Measurements from ENCODE around the gene RNLS. TPM values are rescaled to one million over a fixed set of nuclear protein-coding genes. Genes with fewer than 3 reads are reported as not detected.

The RNLS gene
- total and polyA plus RNA-seq, 12 donors: 4.1 to 22.2 (median 17.5) TPM

DNA sequence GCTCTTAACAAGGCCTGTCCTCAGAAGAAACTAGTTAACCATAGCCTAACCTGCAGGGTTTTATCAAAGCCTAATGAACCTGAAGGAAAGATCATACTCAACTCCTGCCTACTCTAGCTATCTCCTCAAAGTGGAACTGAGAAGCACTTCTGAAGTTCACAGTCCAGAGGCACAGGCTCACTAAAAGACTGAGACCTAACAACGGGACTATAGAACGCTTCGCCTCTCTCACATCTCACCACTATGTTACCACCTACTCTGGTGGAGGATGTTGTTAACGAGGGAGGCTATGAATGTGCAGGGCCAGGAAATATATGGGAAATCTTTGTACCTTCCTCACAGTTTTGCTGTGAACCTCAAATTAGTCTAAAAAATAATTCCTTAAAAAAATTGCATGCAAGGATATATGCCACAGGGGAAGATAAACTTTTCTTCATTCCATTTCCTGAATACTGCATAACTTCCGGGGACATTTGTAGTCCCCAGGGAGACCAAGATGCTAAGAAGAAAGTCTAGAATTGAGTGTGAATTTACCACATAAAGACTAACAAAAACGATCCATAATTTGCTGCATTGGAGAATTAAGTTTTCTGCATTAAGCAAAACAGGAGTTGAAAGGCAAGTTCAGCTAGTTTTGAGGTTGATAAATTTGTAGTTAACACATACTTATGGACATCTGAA, 25.1 kb upstream of the RNLS start:
- Histone ChIP-seq H3K9me3 (no peaks in the 10 kb centered on the region), H3K4me3 (no peak overlapping the region), H3K27me3 (no peaks in the 10 kb centered on the region), H3K27ac (no peak overlapping the region), H3K36me3 (no peaks in the 10 kb centered on the region), H3K4me1 (no peaks in the 10 kb centered on the region)
- DNase-seq: no peak
- ATAC-seq: no peak
- TF ChIP-seq, protein P1, sequence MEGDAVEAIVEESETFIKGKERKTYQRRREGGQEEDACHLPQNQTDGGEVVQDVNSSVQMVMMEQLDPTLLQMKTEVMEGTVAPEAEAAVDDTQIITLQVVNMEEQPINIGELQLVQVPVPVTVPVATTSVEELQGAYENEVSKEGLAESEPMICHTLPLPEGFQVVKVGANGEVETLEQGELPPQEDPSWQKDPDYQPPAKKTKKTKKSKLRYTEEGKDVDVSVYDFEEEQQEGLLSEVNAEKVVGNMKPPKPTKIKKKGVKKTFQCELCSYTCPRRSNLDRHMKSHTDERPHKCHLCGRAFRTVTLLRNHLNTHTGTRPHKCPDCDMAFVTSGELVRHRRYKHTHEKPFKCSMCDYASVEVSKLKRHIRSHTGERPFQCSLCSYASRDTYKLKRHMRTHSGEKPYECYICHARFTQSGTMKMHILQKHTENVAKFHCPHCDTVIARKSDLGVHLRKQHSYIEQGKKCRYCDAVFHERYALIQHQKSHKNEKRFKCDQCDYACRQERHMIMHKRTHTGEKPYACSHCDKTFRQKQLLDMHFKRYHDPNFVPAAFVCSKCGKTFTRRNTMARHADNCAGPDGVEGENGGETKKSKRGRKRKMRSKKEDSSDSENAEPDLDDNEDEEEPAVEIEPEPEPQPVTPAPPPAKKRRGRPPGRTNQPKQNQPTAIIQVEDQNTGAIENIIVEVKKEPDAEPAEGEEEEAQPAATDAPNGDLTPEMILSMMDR (IDR thresholded peaks at IDR 0.05): no peak
- 75 to 77% methylated on average over 6 of the region's 6 CpGs for WGBS, 2 donors
- intact Hi-C loops (cut with DNase I): no loop called here

GRCh38 chr10:88598055-88598454, 14.9 kb upstream of the RNLS start:
- 81 to 84% methylated on average over 1 of the region's 1 CpG for WGBS, 2 donors

DNA sequence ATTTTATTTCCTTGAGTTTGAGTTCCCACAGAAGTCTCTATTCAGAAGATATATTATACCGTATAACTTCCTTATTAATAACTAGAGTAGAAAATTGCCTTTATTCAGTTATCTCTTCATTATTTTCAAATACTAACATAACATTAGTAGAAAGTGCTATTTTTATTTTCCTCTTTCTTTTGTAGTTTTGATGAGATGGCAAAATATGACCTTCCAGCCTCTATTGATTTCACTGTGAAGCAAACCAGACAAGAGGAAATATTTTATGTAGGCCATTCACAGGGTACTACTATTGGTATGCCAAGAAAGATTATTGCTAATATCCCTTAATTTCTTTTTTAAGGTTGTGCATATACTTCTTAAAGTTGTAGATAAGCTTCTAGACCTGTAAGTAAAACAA, 11.4 kb upstream of the RNLS start:
- Histone ChIP-seq H3K4me1 (no peaks in the 10 kb centered on the region), H3K27ac (no peak overlapping the region), H3K36me3 (no peaks in the 10 kb centered on the region), H3K27me3 (no peaks in the 10 kb centered on the region), H3K4me3 (no peak overlapping the region), H3K9me3 (no peaks in the 10 kb centered on the region)
- no peak for ATAC-seq
- 98% methylated on average over 1 of the region's 1 CpG for WGBS, 2 donors
- TF ChIP-seq, protein P1 (IDR thresholded peaks at IDR 0.05): no peak
- no peak for DNase-seq
- intact Hi-C loops (cut with DNase I): no loop called here

More at GRCh38 chr10:88598055-88598454, 14.9 kb upstream of the RNLS start:
- intact Hi-C loops (cut with DNase I): no loop called here
- DNase-seq (no peak), ATAC-seq (no peak)
- TF ChIP-seq, protein P1 (IDR thresholded peaks at IDR 0.05): no peak
- Histone ChIP-seq H3K4me3 (no peak overlapping the region), H3K9me3 (peaks cover 0 to 10% (median 0%) of the 10 kb centered on the region in 11 donors), H3K36me3 (no peaks in the 10 kb centered on the region), H3K27ac (no peak overlapping the region), H3K4me1 (no peaks in the 10 kb centered on the region), H3K27me3 (no peaks in the 10 kb centered on the region)

DNA sequence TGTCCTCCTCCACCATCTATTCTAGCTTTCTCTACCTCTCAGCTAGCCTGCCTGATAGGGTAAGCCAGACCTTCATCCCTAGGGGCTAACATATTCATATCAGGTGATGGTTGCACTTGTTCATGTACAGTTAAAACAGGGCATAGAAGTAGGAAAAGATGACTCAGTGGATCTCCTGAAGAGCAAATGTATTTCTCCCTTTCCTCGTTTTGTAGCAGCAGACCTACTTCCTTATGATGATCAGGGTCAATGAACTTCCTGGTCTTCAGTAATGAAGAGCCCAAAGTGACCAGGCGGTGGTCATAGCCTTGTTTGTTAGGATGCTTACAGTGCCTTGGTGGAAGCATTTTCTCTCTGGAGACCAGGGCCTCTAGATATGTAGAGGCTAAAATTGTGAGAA, 9.8 kb upstream of the RNLS start:
- Histone ChIP-seq H3K4me3 (no peak overlapping the region), H3K9me3 (no peaks in the 10 kb centered on the region), H3K36me3 (no peaks in the 10 kb centered on the region), H3K27ac (no peak overlapping the region), H3K4me1 (no peaks in the 10 kb centered on the region), H3K27me3 (peaks cover 0 to 4% (median 0%) of the 10 kb centered on the region in 7 donors)
- ATAC-seq (no peak), DNase-seq (no peak)
- 72 to 80% methylated on average over 2 of the region's 2 CpGs for WGBS, 2 donors
- TF ChIP-seq, protein P1 (IDR thresholded peaks at IDR 0.05): no peak
- intact Hi-C loops (cut with DNase I): no loop called here

Measured in heart right ventricle (tissue), 16 donors.